Dermis blood vessel endothelial cell (primary cell): Measurements from ENCODE around the gene AQP4. TPM values are rescaled to one million over a fixed set of nuclear protein-coding genes. Genes with fewer than 3 reads are reported as not detected.

Experiments used
- DNase-seq: peaks from one replicate; pipeline ENCODE4 v3.0.0; 2010
- total RNA-seq: library from RNA; depleted of rRNA; stranded (reverse); fragments of >200 nt; gene quantifications from 2 replicates; pipeline ENCODE4 v1.2.3, GENCODE V29; 2014

AQP4 gene, protein sequence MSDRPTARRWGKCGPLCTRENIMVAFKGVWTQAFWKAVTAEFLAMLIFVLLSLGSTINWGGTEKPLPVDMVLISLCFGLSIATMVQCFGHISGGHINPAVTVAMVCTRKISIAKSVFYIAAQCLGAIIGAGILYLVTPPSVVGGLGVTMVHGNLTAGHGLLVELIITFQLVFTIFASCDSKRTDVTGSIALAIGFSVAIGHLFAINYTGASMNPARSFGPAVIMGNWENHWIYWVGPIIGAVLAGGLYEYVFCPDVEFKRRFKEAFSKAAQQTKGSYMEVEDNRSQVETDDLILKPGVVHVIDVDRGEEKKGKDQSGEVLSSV
- total RNA-seq, result under 0.01 TPM in 1 of 2 replicates, not detected in the other

DNA sequence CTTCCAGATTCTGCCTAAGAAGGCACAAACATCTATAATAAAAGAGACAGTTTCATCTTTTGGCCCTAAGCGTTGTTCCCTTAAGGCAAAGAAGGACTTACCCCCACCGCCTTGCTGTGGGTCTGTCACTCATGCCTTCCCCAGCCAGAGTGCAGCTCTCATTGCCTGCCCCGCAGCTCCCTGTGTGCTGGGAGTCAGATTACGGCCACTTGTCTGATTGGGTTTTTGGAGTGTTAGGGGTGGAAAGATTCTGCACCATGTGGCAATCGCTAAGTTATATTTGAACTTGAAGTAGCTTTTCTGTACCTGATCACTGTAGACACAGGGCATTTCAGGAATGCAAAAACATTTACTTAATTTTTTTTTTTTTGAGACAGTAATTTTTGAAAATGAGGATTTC, at the start of gene AQP4:
AQP4 (minus strand) TSS at position 151 of the 400 bp plus-strand sequence; CDS start at position 133, 18 bp downstream.
- no peak for DNase-seq

DNA sequence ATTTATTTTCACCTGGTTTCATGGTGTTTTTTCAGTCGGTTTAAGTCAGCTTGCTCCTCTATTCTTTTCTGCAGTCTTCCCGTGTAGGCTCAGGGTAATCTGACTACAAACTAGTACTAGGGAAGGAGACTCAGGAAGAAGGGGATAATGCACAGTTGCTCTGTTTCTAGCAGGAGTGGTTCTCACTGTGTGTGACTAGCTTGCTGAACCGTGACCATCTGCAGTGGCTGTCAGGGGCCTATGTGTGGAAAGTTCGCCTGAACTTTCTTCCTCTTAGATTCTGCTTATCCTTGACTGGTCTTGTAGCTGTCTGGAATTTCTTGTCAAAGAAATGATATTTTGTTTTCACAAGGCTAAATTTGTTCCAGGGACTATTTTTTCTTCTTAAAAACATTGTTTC, 46.3 kb upstream of the AQP4 start:
- no peak for DNase-seq

DNA sequence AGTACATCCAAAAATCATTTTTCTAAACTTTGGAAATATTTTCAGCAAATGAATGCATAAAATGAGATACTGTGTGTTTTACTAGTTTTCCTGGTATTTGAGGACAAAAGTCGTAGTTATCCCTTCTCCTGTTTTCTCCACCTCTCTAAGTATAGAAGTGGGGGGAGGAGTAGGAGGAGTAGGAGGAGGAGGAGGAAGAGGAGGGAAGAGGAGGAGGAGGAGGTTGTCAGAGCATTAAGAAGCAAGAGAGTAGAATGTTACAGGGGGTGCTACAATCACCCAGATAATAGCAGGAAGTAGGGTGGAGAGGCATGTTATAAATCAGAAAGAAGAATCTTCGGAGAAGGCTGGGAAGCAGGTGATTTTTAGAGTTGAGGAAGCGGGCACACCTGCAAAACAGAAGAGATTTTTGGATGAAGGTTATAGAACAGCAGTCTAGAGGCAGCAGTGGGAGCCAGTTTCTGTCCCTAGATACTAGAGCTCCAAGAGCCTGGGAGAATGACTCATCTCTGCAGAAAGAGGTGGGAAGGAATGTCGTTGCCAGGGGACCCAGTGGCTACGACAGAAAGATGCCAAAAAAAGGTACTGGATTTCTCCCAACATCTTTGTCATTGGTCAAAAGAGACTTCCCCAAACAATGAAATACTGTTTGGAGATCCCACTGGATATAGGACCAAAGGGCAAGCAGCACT, 44.2 kb upstream of the AQP4 start:
- no peak for DNase-seq

DNA sequence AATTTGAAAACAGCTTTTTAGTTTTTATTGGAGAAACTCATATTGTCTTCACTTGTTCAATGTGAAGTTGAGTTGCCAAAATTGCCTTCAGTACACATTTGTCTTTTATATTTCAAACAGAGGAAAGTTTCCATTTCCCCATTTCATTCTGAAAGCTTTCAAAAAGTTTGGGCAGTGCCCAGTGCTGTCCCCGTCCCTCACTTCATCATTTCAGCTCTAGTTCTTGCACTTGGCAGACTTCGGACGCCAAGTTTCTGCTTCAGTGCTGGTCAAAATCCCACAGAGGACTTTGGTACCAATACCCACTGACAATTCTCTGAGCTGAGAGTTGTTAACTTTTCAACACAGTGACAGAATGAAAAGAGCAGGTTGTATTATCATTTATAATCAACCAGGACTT, 43.4 kb upstream of the AQP4 start:
- DNase-seq, result no peak

DNA sequence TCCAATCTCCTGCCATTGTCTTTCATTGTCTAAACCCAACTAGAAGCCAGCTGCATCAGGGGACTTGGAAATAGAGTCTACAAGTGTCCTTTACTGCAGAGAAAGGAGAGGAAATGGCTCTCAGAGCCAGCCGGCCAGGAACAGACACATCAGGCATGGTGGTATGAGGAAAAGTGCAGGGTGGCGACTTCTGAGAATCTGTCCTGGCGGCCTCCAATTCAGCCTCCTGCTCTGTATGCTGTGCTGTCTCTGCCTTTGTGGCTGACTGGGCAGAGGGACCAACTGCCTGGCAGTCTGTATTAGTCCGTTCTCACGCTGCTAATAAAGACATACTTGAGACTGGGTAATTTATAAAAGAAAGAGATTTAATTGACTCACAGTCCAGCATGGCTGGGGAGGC, 36.8 kb upstream of the AQP4 start:
- no peak for DNase-seq

DNA sequence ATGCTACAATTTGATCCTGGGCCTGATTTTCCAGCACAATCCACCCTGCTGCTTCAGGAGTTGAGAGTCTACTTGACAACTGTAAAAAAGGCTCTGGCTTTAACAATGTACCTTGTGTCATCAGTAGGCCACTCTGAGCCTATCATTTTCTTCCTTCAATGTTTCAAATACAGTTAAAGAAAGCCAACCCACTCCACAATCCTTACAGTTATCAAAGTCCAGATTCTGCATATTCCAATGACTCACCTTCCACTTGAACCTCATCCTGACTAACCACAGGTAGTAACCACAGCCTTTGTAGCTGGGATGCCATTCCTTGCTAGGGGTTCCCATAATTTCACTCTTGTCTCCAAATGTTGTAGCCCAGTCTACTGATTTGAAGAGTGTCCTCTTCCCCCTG, 35.5 kb upstream of the AQP4 start:
- DNase-seq, result no peak

DNA sequence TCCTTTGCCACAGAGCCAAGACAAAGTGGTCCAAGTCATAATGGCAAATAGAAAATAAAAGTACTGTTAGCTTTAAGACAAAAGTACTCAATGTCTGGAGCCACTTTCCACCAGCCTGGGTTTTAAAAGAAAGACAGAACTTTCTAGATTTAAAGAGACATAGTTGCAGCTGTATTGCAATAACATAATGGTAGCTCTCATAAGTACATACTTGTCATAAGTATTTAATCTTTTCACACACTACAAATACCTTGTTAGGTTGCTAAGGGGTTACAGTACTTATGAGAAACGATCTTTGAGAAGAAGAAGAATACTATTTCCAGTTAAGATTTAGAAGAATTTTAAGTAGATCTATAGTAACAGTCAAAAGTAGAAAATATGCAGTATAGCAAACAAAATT, 28.9 kb upstream of the AQP4 start:
- DNase-seq, result no peak

DNA sequence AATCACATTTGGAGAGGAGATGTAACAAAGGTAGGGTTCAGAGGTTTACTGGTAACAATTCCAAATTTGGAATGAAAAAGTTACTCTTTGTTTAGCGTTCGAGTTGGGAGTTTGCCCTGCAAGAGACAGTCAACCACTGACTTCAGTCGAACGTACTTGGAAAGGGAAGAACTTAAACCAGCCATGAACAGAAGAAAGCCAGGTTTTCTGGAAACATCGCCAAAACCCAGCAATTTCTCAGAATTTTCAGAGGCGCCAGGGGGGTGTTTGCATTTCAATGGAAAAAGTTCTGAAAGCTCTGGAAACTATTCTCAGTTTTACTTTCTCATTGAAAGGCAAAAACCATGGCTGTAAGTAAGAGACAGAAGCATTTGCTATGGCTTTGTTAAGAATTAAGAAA, 28.5 kb upstream of the AQP4 start:
- DNase-seq, result no peak

DNA sequence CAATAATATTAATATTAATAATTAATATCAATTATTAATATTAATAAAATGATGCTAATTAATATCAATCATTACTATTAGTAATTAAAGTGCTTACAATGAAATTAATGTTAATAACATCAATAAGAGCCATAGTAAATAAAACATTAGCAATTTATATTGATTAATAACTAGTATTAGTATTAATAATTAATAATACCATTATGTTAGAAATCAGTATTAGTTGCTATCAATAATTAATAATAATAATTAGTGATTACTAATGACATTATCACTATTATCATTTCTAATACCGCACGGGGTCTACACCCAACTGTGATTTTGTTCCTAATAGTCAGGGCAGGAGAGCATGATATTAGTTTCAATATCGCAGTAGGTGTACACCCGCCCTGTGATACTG, 22.8 kb upstream of the AQP4 start:
- no peak for DNase-seq

DNA sequence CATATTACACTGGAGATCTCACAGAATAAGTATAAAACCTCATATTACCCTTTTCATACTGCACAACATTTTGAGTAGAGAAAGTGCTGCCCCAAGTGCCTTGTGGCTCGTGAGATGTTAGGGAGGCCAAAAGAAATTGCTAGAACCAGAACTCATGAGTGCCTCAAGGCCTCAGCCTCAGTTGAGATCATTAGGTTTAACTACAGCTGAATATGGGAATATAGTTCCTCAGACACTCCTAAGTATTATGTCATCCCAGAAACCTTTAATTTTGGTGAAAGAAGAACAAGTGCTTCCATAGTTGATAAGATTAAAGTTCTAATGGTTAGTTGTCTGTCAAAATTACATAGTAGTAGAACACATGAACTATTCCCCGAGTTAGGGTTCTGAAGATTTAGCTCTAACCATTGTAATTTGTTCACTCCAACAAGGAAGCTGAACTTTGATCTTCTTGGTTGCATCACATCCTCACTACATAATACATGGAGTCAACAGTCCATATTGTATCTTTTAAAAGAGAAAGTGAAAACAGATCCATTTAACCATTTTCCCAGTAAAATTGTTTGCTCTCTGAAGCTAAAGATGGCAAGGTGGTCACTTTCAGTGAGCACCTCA, 9.6 kb upstream of the AQP4 start:
- no peak for DNase-seq

DNA sequence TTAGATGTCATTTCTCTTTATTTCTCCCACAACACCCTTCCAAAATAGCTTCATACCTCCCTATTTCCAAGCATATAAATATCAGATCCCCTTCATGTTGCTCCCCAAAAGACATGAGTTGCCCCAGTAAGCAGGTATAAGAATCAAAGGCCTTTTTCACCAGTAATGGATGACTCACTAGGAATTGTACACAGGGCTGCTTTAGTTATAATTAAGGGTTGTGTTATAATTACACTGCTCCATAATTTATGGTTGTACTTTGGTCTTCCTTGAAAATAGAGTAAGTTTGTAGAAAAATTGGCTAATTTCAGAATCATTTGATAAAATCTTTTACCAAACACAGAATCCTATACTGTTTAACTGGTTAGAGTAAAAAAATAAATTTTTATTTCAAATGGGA, 8.8 kb upstream of the AQP4 start:
- DNase-seq, result no peak

DNA sequence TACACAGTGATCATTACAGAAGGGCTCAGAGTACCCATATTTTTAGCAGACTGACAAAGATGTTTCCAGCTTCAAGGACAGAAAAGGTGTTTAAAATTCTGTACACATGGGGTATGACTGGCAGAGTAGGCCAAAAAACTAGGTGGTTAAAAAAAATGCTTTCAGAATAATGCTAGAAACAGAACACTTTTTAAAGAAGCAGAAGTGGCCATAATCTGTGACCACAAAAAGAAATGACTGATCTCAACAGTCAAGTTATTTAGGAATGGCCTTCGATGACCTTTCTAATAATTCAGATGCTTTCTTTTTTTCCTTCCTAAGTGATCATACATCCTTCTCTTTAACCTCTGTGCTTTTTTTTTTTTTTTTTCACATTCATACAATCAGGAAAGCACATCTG, 4.1 kb upstream of the AQP4 start:
- no peak for DNase-seq

DNA sequence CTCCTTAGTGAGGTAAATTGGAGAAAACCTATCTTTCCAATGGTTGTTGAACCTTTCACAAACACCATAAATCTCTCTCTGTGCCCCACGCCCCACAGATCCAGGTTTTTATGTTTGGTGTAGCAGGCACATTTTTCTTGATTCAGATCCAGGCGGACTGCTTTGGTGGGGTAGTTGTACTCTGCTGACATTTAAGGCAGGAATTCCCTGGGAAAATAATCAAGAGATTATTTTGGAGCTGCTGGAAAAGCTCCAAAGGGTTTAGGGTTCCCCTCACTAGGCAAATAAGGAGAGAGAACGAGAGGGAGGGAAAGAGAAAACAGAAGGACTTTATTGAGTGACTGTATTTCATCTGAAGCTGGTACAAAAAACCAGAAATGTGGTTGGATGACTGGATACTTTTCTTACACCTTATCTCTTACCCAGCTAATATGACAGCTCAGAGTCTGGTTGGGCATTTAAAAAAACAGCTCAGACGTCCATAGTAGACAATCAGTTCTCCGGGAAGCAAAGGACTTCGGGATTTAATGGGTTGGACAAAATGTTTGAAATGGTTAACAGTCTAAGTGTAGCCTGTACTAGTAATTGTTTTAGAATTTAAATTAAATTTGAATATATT, 3.6 kb upstream of the AQP4 start:
- DNase-seq, result no peak

DNA sequence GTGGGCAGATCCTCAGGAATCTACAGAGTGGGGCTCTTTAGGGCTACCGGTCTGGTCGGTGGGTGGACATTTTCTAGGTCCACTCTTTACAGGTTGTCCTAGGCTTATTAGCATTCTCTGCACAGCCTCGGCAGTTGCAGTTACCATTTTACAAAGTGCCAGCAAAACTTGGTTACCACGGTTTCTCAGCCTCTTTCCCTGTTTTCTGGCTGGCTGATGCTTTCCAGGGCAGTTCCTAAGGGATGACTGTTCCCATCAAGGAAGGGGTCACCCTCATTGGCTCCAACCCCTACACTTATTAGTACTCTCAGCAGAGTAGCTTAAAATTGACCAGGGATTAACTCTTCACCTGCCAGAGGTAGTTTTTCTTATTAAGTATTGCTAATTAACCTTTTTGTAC, 2.0 kb upstream of the AQP4 start:
- no peak for DNase-seq

DNA sequence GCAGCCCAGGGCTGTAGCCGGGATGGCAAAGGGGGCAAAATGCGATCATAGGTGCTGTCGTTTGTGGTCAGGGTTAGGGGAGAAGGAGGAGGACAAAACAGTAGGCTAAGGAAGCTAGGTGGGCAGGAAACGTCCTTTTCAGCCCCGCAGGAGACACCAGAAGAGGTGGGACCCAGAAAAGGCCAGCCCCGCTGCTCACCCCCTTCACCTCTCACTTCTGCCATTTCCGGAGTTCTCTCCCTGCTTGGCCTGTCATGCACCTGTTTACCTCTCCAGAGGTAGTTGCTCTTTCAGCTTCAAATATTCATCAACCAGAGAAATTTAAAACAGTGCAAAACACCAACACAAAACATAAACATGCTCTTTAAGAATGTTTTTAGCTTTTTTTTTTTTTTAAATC, 849 bp downstream of the AQP4 start:
- DNase-seq, result no peak

DNA sequence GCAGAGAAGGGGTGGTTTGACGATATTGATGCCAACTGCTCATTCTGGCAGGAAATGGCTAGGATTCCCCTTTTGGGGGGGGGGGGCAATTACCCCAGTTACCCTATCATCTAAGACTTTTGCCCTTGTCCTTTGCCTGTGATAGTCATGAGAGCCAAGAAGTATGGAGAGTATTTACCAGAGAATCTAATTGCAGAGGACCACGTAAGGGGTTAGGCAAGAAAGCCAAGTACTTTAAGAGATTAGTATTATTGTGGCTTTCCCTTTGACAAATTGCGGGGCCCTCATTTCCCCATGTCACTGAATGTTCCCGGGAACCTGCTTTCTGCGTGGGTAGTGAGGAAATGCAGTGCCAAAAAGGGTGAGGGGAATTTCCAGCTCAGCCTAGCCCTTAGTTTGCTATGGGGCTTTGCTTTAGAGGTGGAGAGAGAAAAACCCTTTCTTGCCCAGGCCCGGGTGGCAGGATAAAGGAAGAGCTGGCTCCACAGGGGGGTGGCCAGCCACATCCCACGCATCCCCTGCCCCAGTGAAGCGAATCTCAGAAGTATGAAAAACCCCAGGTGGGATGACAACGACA, 1.5 kb downstream of the AQP4 start:
- no peak for DNase-seq

DNA sequence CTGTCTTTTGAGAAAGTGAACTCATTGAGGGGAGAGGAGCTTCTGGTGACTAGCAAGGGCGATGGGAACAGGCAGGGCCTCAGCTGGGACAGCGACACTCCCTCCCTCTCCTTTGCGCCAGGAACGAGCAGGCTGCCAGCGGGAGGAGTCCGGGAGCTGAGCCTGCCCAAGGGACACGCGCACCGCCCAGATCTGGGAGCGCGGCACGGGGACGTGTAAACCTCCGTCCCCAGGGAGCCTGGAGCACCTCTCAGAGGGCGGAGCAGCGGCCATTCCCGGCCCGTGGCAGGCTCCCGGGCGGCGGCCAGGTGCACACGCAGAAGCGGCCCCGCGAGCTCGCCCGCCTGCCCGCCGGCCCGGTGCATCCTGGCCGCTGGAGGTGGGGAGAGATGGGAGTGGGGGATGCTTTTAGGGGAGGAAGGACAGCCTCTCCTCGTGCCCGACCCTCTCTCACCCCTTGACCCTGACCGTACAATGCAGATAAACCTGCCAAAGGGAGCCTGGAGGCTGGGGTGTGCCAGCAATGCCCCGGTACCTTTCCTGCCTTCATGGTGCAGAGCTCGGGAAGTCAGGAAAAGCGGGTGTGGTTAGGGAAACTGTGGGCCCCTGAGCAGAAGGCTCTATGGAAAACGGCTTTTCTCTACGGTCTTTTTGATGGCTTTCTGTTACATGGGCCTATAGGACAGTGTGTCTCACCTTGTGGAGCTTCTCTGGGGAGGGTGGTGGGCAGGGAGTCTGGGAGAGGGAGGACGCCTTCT, 2.2 kb downstream of the AQP4 start:
- no peak for DNase-seq

DNA sequence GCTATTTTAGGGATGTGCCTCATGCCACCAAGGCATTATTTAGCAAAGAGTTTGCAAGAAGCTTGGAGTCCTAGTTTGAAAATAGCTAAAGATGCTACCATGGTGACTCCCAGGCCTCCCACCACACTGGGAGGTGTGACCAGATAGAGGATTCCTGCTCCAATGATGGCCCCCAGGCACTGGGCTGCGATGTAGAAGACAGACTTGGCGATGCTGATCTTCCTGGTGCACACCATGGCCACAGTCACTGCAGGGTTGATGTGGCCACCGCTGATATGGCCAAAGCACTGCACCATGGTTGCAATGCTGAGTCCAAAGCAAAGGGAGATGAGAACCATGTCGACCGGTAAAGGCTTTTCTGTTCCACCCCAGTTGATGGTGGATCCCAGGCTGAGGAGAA, 3.4 kb downstream of the AQP4 start:
- DNase-seq, result no peak

DNA sequence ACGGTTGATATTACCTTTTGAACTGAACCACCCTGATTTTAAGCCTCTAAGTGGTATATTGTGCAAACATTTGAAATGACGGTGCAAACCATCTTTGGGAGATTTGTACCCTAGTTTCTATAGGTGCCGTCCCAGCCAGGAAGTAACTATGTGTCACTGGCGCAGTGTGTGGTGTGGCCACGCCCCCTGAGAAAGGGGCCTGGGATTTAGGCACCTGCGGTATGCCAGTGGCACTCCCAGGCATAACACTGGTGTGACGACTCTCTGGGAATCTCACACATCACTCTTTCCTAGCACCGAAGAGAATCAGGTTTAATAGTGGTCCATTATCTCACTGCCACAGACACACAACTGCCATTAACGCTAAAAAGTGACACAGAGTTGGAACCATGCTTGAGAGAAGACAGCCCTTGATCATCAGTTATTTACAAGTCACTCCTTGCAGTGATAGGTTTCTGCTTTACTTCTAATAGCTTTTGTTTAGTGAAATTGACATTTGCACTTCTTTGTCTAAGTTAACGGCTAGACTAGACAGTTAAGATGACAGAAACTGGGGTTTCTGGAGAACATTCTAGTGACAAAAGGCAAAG, 11.1 kb downstream of the AQP4 start:
- no peak for DNase-seq

DNA sequence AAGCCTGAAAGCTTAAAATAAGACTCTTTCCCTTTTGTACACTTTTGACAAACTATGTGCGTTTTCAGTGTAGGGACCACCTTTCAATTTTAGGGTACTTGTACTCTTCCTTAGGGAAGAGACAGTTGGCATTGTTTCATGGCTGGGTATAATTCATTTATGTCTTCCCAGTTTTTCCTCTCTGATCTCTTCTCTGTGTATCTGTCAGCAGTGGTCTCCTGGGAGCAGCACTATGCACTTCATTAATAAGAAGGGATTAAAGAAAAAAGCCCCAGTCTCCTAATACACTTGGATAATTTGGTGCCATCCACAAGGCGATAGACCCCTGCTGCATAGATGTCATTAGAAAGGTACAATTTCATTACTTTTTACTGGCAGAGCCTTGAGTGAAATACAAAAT, 12.1 kb downstream of the AQP4 start:
- no peak for DNase-seq

DNA sequence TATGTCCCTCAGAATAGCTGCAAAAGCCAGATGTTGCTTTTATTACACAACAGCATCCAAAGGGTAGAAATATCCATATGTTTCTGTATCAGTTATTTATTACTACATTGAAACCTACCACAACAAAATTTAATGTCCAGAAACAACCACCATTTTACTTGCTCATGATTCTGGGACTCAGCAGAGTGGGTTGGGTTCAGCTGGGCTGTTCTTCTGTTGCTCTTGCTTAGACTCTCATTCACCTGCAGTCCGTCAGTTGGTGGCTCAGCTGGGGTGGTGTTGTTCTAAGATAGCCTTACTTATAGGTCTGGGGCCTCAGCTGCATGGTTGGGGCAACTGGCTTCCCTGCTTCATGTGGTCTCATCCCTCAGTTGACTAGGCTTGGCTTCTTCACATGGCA, 21.7 kb downstream of the AQP4 start:
- no peak for DNase-seq

DNA sequence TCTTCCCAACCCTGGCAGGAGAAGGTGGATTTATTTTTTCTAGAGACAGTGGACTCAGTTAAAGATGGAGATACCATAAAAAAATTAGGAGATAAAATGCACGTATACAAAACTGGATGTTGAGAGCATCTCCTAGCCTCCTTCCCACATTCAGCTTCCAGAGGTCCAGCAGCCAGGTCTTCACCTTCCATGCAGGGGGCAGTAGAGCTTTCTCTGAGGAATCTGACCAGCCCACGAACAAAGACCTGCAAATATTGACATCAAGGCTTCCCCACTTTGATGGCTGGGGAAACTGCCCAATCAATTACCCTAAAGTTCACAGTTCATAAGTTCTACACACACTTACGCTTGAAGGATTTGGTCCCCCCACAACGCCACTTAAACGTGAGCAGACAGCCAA, 24.5 kb downstream of the AQP4 start:
- DNase-seq, result no peak
